NCI-H1417 treated with DMSO at 0.1 percent for 48 hours (cell line): ENCODE data around the gene SLC34A3.

Source experiments
- DNase-seq: peaks from one replicate; lab custom pipeline; 2025; lab: John Stamatoyannopoulos, UW

SLC34A3 gene

DNA sequence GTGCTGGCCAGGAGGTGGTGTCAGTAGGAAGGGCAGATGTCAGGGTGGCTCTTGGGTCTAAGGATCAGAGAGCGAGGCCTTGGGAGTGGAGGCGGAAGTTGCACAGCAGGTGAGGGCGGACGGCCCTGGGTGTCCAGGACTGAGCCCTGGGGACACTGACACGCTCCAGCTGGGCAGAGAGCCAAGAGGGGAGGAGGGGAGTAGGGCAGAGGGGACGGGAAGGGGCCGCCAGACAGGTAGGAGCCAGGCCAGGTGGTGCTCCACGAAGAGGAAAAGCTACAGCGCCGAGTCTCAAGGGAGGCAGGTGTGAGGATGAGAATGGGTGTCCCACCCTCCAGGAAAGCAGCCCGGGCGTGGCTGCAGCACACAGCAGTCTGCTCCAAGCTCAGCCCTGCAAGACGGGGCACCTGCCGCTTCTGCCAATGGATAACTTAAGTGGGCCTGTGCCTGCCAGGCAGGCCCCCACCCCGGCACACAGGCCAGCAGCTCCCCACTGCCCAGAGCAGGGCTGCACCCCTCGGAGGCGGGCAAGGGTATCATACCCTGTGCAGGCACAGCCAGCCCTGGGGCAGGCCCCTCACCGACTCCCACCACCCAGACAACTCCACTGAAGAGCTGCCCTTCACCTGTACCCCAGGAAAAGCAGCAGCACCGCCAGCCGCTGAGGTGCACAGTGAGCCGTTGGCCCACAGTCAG, 35.0 kb upstream of the SLC34A3 start:
- DNase-seq: peak; percentile 87

DNA sequence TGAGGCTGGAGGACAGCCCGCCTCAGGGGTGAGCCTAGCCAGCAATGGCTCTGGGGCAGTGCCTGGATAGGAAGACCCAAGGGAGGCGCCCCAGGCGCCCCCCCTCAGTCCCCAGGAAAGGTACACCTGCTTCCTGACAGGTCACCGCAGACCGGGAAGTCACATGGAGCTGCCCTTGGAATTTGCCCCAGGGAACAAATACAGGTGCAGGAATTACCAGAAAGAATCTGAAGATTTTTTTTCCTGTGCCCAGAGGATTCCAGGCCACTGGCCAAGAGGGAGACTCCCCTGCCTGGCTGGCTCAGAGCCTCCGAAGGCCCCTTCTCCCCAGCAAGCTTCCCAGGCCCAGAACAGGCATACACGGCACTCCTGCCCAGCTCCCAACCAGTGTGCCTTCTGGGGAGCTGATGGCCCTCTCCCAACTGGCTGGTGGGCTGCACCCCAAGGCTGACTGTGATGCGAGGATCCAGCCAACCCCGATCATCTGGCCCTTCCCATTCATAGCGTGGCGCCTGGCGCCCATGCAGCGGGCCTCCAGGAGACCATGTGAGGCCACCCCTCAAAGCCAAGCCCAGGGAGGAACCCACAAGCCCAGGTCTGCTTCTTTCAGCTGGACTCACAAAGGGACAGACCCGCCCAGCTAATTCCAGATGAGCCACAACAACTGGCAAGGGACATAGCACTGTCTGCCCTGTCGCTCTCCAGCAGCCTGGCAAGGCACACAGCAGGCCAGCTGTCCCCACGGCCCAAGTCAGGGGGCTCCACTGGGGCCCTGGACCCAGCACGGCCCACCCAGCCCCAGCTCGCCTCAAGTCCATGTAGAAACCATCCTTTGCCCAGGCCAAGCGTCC, 32.4 kb upstream of the SLC34A3 start:
- no peak for DNase-seq

DNA sequence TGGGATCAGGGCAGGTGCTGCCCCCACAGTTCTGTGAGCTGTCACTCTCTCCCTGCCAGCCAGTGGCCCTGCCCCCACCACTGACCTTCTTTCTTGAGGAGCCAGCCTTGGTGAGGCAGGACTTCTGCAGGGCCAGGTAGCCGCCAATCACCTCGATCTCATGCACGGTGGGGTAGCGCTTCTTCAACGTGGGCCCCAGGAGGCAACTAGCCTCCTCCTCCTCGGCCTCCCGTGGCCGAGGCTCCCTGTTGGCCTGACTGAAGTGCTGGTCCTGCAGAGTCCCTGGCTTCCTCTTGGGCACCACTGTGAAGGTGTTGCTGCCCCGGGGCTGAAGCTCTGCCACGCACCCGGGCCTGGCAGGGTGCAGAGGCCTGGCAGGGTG, 31.8 kb upstream of the SLC34A3 start:
- DNase-seq: no peak

DNA sequence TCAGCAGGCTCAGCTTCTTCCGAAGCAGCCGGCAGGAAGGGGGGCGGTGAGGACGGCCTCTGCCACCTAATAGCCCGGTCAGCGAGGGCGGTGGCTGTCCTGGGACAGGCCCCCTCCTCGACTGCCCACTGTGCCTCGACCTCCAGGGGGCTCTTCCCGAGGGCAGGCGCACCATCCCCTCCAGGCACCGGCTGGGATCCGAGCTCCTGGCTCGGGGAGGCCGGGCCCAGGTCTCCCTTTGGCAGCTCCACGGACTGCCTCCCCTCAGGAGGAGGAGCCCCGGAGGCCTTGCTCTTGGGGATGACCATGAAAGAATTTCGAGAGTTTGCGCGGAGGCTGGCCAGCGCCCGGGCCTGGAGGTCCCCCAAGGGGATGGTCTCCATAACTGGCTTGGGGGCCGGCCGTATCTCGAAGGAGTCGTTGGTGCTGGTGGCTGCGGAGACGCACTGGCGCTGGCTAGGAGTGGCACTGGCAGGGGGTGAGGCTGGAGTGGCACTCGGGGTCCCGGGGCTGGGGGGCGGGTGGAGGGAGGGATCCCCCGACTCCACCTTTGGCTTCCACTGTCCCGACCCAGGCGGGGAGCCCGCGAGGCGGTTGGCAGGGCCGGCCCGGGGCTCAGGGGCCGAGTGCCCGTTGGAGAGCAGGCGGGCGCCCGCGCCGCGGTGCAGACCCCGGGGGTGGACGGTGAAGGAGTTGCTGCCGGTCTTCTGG, 31.1 kb upstream of the SLC34A3 start:
- DNase-seq: no peak

DNA sequence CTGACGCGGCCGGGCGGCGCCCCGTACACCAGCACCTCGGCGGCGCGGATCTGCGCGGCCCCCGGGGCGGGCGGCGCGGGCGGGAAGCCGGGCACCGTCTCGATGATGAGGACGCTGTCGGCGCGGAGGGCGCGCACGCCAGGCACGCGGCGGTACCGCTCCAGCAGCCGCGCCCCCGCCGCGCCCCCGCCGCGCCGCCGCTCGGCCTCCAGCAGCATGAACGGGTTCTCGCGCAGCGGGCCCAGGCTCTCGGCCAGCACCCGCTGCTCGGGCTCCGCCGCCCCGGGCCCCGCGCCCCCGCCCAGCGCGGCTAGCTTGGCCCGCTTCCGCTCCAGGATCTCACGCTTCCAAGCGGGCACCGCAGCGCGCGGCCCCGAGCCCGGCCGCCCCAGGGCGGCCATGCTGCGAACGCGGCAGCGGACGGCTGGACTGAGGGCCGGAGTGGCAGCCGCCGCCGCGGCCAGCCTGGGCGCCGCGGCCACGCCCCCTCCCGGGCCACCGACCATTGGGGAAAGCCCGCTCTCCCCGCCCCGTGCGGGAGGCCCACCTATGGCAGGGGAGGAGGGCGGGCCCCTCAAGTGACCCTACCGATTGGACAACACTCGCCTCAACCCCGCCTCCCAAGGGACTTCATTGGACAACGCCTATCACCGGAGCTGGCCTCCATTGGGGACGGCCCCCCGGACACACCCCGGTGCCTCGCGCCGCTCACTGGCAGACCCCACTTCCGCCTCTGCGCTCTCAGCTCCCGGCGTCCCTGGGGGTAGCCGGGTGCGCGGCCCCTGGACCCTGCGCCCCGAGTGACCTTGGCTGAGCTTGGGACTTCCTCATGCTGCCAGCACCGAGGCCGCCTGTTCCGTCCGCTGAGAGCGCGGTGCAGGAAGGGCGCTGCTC, 30.1 kb upstream of the SLC34A3 start, which contains the start of gene TPRN:
TPRN (minus strand) TSS at position 431 of the 894 bp plus-strand sequence; CDS start at position 401, 30 bp downstream.
- DNase-seq: peak; percentile 97

DNA sequence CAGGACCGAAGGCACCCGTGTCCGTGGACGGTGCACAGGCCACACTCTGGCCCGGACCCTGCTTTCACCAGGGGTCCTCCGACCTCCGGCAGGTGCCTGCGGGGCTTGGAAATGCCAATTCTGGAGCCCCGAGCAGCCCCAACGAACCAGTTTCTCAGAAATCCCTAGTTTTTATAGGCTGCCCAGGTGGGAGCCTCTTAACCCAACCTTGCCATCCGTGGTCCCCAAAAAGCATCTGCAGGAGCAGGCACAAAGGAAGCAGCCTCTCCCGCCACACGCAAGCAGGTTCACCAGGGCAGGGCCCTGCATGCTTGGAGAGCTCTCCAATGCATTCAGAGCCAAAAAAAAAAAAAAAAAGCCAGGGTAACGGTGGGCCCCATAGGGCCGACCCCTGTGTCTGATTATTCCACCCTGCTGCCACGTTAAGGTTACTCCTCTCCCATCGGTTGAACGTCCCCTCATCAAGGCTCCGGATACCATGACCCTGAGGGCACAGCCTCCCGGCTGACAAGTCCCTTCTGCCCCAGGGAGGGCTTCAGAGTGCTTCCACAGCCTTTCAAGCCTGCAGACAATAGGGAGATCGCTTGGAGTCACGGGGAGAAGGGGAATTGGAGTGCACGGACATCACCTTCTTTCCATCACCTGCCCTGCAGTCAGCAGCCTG, 29.4 kb upstream of the SLC34A3 start:
- DNase-seq: no peak

DNA sequence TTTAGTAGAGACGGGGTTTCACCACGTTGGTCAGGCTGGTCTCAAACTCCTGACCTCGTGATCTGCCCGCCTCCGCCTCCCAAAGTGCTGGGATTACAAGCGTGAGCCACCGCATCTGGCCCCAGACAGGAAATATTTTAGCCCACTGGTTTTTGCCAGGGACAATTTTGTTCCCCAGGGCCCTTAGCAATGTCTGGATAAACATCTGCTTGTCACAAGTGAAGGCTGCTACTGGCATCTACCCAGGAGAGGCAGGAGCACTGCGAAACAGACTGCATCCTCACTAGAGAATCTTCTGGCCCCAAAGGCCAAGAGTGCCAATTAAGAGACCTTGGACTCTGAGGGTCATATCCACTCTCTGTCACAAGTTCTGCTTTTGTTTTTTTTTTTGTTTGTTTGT, 27.7 kb upstream of the SLC34A3 start:
- DNase-seq: no peak

DNA sequence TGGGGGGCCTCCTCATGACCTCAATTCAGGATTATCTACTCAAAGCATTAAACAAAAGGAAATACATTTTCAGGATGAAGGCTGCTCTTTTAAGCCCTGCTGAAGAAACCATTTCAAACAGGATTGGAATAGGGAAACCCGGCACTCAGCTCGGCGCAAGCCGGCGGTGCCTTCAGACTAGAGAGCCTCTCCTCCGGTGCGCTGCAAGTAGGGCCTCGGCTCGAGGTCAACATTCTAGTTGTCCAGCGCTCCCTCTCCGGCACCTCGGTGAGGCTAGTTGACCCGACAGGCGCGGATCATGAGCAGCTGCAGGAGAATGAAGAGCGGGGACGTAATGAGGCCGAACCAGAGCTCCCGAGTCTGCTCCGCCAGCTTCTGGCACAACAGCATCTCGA, 26.0 kb upstream of the SLC34A3 start:
- DNase-seq: no peak

DNA sequence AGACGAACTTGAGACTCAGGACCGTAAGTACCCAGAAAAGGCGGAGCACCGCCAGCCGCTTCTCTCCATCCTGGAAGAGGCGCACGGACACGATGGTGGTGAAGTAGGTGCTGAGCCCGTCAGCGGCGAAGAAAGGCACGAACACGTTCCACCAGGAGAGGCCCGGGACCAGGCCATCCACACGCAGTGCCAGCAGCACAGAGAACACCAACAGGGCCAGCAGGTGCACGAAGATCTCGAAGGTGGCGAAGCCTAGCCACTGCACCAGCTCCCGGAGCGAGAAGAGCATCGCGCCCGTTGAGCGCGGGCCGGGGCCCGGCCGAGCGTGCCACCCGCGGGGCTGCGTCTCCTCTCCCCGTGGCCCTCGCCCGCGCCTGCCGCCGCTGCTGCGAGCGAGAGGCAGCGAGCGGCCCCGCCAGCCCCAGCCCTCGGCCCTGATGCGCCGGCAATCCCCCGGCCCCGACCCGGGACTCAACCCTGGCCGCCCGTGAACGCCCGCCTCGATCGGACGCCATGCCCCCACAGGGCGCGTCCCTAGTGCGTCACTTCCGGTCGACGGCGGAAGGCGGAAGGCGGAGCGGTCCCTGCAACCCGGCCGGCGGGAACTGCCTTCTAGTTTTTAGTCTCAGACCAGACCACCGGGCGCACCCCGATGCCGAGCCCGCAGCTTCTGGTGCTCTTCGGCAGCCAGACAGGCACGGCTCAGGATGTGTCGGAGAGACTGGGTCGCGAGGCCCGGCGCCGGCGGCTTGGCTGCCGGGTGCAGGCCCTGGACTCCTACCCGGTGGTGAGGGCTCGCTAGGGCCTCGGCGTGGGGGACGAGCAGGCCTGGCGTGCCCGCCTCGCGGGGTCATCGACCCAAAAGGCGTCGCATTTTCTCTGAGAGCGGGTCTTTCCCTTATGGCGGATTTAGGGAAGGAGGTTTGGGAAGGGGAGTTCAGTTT, 25.3 kb upstream of the SLC34A3 start, which contains the start of the genes NDOR1 and TMEM203:
NDOR1 (plus strand) TSS at position 575 of the 944 bp plus-strand sequence; CDS start at position 653, 78 bp downstream.
TMEM203 (minus strand) TSS at position 523 of the 944 bp plus-strand sequence; CDS start at position 289, 234 bp downstream.
- DNase-seq: no peak

DNA sequence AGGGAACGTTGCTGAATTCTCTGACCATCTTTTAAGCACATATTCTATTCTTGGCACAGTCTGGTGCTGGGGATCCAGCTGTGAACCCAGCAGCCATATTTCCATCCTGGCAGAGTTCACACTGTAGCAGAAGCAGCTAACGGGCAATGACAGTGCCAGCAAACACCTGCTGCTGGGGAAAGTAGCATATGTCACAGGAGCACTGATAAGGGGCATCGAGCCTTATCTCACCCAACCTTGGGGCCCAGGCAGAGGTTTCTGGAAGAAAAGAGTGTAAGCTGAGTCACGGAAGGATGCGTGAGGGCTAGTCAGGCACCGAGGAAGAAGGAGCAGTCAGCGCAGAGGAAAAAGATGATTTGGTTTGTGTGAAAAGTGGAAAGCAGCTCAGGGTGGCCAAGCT, 24.1 kb upstream of the SLC34A3 start:
- DNase-seq: no peak

DNA sequence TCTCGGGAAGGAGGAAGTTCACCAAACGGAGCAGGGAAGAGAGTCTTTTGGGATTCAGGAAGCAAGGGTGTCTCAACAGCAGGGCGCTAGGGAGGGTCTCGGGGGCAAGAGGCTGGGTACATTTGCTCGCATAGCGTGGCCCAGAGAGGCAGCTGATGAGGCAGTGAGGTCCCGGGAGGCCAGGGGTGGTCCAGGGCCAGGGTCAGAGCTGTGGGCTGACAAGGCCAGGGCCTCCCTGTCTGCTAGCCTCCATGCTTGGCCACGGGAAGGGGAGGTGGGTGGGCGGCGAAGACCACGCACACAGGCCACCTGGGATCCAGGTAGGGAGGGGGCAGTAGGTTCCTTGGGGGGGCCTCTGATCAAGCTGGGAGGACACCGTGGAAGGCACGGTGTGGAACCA, 19.2 kb upstream of the SLC34A3 start:
- no peak for DNase-seq

DNA sequence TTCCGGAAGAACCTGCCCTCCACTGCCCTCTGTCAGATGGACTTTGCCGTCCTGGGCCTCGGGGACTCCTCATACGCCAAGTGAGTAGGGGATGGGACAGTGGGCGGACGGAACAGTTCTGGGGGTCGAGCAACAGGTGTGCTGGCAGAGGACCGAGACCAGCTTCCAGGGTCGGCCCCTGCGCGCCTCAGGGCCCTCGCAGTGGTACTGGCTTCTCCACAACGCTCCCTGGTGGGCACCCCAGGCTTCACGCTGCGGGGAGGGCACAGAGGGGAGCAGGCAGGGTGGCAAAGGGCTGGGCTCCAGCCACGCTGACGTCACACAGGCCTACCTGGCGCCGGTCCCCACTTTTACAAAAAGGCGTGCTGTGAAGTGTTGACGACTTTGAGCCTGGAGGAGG, 18.2 kb upstream of the SLC34A3 start:
- DNase-seq: no peak

DNA sequence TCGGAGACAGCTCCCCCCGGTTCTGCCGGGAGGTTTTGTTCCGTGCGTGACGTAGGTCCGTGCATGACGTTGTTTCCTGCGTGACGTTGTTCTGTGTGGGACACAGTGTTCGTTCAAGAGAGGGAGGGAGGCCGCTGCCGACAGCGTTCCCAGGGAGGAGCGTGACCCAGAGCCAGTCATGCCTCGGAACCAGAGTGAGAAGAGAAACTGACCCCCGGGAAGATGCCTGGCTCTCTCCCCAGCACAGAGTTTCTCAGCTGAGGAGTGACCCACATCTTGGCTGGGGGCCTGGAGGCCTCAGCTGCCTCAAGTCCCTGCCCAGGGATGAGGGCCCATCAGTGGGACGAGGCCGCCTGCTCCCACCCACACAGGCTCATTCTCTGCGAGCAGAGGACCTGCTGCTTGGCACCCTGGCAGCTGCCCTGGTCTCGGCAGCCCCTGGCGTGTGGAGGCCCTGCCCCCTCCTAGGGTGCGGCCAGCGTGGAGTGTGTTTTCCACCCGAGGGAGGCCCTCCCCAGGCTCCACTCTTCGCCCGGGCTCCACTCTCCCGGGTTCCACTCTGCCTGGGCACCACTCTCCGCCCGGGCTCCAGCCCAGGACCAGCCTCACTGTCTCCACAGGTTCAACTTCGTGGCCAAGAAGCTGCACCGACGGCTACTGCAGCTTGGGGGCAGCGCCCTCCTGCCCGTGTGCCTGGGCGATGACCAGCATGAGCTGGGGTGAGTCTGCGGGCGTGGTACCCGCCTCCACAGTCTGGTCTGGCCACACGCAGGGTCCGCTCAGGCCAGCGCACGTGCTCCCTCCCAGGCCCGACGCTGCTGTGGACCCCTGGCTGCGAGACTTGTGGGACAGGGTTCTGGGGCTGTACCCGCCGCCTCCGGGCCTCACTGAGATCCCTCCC, 17.3 kb upstream of the SLC34A3 start:
- DNase-seq: no peak

DNA sequence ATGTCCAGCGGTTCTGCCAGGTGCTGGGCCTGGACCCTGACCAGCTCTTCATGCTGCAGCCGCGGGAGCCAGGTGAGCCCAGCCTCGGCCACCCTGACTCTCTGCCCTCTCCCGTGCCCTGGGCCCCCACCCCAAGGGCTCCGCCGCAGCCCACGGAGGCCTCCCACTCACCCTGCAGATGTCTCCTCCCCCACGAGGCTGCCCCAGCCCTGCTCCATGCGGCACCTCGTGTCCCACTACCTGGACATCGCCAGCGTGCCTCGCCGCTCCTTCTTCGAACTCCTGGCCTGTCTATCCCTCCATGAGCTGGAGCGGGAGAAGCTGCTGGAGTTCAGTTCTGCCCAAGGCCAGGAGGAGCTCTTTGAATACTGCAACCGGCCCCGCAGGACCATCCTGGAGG, 16.1 kb upstream of the SLC34A3 start:
- DNase-seq: no peak

DNA sequence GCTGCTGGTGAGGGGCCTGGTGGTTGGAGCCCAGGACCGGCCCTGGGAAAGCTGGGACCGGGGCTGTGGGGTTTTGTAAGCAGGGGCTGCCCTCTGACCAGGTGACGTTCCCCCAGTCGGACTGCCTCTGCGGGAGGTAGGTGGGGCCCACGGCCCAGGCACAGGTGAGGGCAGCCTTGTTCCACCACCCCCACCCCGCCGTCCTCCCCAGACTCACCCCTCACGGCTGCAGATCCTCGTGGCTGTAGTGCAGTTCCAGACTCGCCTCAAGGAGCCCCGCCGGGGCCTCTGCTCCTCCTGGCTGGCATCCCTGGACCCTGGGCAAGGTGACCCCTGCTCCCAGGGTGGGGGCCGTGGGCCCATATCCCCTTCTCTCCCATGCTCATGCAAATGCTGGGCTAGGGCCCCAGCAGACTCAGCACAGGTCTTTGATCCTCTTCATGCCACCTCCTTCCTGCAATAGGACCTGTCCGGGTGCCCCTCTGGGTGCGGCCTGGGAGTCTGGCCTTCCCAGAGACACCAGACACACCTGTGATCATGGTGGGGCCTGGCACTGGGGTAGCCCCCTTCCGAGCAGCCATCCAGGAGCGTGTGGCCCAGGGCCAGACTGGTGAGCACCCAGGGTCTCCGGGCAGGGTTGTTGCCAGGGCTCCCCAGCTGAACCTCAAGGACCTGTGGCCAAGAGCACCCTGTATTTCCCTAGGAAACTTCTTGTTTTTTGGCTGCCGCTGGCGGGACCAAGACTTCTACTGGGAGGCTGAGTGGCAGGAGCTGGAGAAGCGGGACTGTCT, 15.3 kb upstream of the SLC34A3 start:
- DNase-seq: no peak

DNA sequence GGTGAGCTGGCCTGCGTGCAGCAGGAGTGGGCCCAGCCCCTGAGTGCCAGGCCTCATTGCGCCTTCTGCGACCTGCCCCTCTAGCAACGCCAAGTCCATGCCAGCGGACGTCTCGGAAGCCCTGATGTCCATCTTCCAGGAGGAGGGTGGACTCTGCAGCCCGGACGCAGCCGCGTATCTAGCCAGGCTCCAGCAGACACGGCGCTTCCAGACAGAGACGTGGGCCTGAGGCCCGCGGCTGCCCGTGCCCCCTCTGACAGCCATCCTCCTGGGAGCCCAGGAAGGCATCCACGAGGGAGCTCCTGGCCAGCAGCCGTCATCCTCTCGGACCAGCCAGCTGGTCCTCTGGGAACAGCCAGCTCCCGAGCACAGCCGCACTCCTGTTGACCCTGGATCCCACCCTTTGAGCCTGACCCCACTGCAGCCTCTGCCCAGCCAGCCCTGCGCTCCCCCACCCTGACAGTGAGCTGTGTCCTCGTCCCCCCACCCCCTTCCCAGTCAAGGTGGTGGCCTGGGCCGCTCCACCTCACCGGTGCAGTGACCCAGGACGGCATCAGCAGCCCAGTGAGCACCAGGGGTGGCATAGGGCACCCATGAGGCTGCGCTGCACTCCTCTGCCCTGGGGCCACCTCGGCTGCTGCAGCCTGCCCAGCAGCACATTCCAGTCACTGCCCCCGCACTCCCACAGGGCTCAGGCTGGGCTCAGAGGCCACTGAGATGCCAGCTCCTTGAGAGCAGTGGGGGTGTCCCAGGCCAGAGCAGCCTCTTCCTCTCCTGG, 14.3 kb upstream of the SLC34A3 start:
- no peak for DNase-seq
